HepG2 (cell line): Measurements from ENCODE around the gene PPRC1. TPM values are rescaled to one million over a fixed set of nuclear protein-coding genes. Genes with fewer than 3 reads are reported as not detected.

Experiments
- ATAC-seq: fragments of 200-7000 bp; cut with Tn5 transposase; 3 replicates; pipeline ENCODE4 v1.9.1; 2020; ENCODE audit warnings: mild to moderate bottlenecking, moderate library complexity
- BruUV-seq: library from RNA; stranded (reverse); fragments of 400-500 nt; replicated peaks from 2 replicates; lab custom pipeline; 2021; lab: Mats Ljungman, UMichigan
- CTCF ChIA-PET: fragments of 300-600 bp; formaldehyde crosslinking; extraction: SDS; loops from one replicate; lab custom pipeline; 2021; ENCODE audit warnings: low total read pairs, inconsistent platforms, low intra/inter-chr PET ratio; lab: Yijun Ruan, JAX
- POLR2A ChIA-PET: fragments of 350-600 bp; sonication (Branson Sonifier 250); formaldehyde crosslinking; loops from one replicate; lab custom pipeline; 2020; ENCODE audit warnings: antibody characterized with exemption, inconsistent platforms; lab: Yijun Ruan, JAX
- DNase-seq: peaks from one replicate; pipeline ENCODE4 v3.0.0-alpha.2; 2015; ENCODE audit warnings: low spot score
- FAIRE-seq: peaks from 3 replicates; lab custom pipeline; 2011; peaks lifted over from hg19 to GRCh38; lab: Jason Lieb, UNC
- H2AFZ ChIP-seq: one replicate; pipeline ENCODE4 v1.6.1; 2011; ENCODE audit warnings: low read length, inconsistent platforms
- H3K27ac ChIP-seq: fragments of 300-600 bp; 3 replicates; pipeline ENCODE4 v1.8.0; 2011; ENCODE audit warnings: mixed run types, mild to moderate bottlenecking, mixed read lengths, low read length, inconsistent platforms; ENCODE audit not compliant: insufficient read depth; ENCODE audit errors: extremely low read length
- H3K27me3 ChIP-seq, 2 experiments: fragments of 200-600 bp in 1 of 2; 2 replicates in 1 of 2; 3 replicates in 1 of 2; pipeline versions ENCODE4 v1.6.0 to v1.8.0; 2011; ENCODE audit warnings: low read length in 2 of 2, mild to moderate bottlenecking in 2 of 2, moderate library complexity in 2 of 2, inconsistent platforms in 1 of 2; ENCODE audit not compliant: insufficient read depth in 2 of 2, control insufficient read depth in 1 of 2
- H3K36me3 ChIP-seq, 2 experiments: fragments of 200-600 bp in 1 of 2; replicated peaks in 1 of 2; 2 replicates in 1 of 2; 3 replicates in 1 of 2; pipeline versions ENCODE4 v1.5.1 to v1.8.0; 2011; ENCODE audit warnings: low read length in 2 of 2, inconsistent platforms in 1 of 2; ENCODE audit not compliant: insufficient read depth in 2 of 2, control insufficient read depth in 1 of 2
- H3K4me1 ChIP-seq: 2 replicates; pipeline ENCODE4 v1.5.1; 2012; ENCODE audit warnings: low read length, inconsistent platforms; ENCODE audit not compliant: insufficient read depth
- H3K4me2 ChIP-seq: 2 replicates; pipeline ENCODE4 v1.6.0; 2011; ENCODE audit warnings: low read depth, low read length, inconsistent platforms
- H3K4me3 ChIP-seq, 3 experiments: fragments of 200-600 bp in 1 of 3; sonication (generic), shearing (Covaris generic) in 1 of 3; replicated peaks in 1 of 3; 2 replicates each; pipeline ENCODE4 v1.5.1; 2011 to 2016; ENCODE audit warnings: low read length in 3 of 3, inconsistent platforms in 2 of 3, low read depth in 2 of 3, mild to moderate bottlenecking in 2 of 3, control low read depth in 1 of 3, mixed read lengths in 1 of 3; ENCODE audit not compliant: insufficient read depth in 1 of 3
- H3K79me2 ChIP-seq: one replicate; pipeline ENCODE4 v1.6.1; 2011; ENCODE audit warnings: low read length, inconsistent platforms; ENCODE audit not compliant: insufficient read depth
- H3K9ac ChIP-seq: 2 replicates; pipeline ENCODE4 v1.6.0; 2011; ENCODE audit warnings: mild to moderate bottlenecking, low read depth, low read length, inconsistent platforms; ENCODE audit not compliant: insufficient read depth
- H3K9me3 ChIP-seq: 2 replicates; pipeline ENCODE4 v1.5.1; 2012; ENCODE audit warnings: mild to moderate bottlenecking, low read length
- H4K20me1 ChIP-seq: 2 replicates; pipeline ENCODE4 v1.6.0; 2011; ENCODE audit warnings: inconsistent platforms, mild to moderate bottlenecking, low read length, moderate library complexity; ENCODE audit not compliant: insufficient read depth
- ADNP ChIP-seq: sonication (generic); formaldehyde crosslinking; IDR thresholded peaks from 2 replicates; pipeline ENCODE4 v1.4.0; 2020; ENCODE audit warnings: missing genetic modification reagents
- GZF1 ChIP-seq: sonication (generic); formaldehyde crosslinking; IDR thresholded peaks from 2 replicates; pipeline ENCODE4 v1.5.1; 2020; ENCODE audit warnings: mild to moderate bottlenecking, missing genetic modification reagents
- JDP2 ChIP-seq: sonication (generic); formaldehyde crosslinking; IDR thresholded peaks from 2 replicates; pipeline ENCODE4 v1.8.1; 2022; ENCODE audit warnings: missing genetic modification reagents, borderline replicate concordance
- MIXL1 ChIP-seq: IDR thresholded peaks from 2 replicates; pipeline ENCODE4 v1.6.1; 2016
- NR1H2 ChIP-seq: sonication (generic); formaldehyde crosslinking; IDR thresholded peaks from 2 replicates; pipeline ENCODE4 v1.8.1; 2022; ENCODE audit warnings: low read depth, missing genetic modification reagents, borderline replicate concordance
- ONECUT2 ChIP-seq: sonication (generic); formaldehyde crosslinking; IDR thresholded peaks from 2 replicates; pipeline ENCODE4 v1.4.0; 2020; ENCODE audit warnings: missing genetic modification reagents
- PCBP2 ChIP-seq: fragments of 200-400 bp; formaldehyde crosslinking; optimal IDR thresholded peaks from 2 replicates; pipeline ENCODE3; 2018; ENCODE audit warnings: low read length, low read depth; ENCODE audit not compliant: poor library complexity, severe bottlenecking
- PLRG1 ChIP-seq: fragments of 450-650 bp; conservative IDR thresholded peaks from 2 replicates; pipeline ENCODE4 v1.6.1; 2016
- SP140L ChIP-seq: sonication (generic); formaldehyde crosslinking; IDR thresholded peaks from 2 replicates; pipeline ENCODE4 v1.4.0; 2020; ENCODE audit warnings: missing genetic modification reagents, borderline replicate concordance
- ZNF124 ChIP-seq: sonication (generic); formaldehyde crosslinking; IDR thresholded peaks from 2 replicates; pipeline ENCODE4 v1.4.0; 2020; ENCODE audit warnings: missing genetic modification reagents
- ZNF30 ChIP-seq: sonication (generic); formaldehyde crosslinking; IDR thresholded peaks from 2 replicates; pipeline ENCODE4 v1.5.0; 2020; ENCODE audit warnings: mild to moderate bottlenecking, missing genetic modification reagents
- ZNF816 ChIP-seq: sonication (generic); formaldehyde crosslinking; IDR thresholded peaks from 2 replicates; pipeline ENCODE4 v1.8.0; 2022; ENCODE audit warnings: missing genetic modification reagents, mild to moderate bottlenecking, borderline replicate concordance
- ZSCAN25 ChIP-seq: sonication (generic); formaldehyde crosslinking; IDR thresholded peaks from 2 replicates; pipeline ENCODE4 v1.8.0; 2022; ENCODE audit warnings: mild to moderate bottlenecking, missing genetic modification reagents
- WGBS: methylation state at CpG from one replicate; pipeline ENCODE4 v1.1.6; 2017; ENCODE audit warnings: low lambda C conversion rate; 5-methylcytosine and 5-hydroxymethylcytosine counted together
- in situ Hi-C: cut with HindIII; loops from 2 replicates; pipeline ENCODE4 v1.10.0; 2017; ENCODE audit warnings: low pct_unique_long_range_greater_than_20kb; ENCODE audit not compliant: extremely low pct_ligation_motif_present
- intact Hi-C: fragments of 100-400 bp; cut with micrococcal nuclease; formaldehyde crosslinking; loops from one replicate; pipeline ENCODE4 v1.10.0; 2022; ENCODE audit not compliant: unreplicated experiment
- polyA plus RNA-seq, 8 experiments: library from polyadenylated mRNA; depleted of rRNA in 3 of 8; stranded (reverse) in 7 of 8; unstranded in 1 of 8; fragments of >200 nt; fragmentation: Illumina TruSeq in 4 of 8; extraction: Trizol in 4 of 8; gene quantifications; 2 replicates each; pipeline versions ENCODE4 v1.2.1 to v1.2.3, GENCODE V29; 2011 to 2016; ENCODE audit warnings: low read depth in 4 of 8, missing spikeins in 1 of 8, mixed read lengths in 1 of 8; ENCODE audit not compliant: insufficient read depth in 1 of 8
- total RNA-seq, 5 experiments: library from RNA; depleted of rRNA; stranded (reverse); fragments of >200 nt; fragmentation: Illumina TruSeq; extraction: Trizol; gene quantifications; 2 replicates each; pipeline ENCODE4 v1.2.3, GENCODE V29; 2016; ENCODE audit warnings: low read depth in 1 of 5
- TF ChIP-seq, protein P1 (sequence below): sonication (generic); formaldehyde crosslinking; IDR thresholded peaks from 2 replicates; pipeline ENCODE4 v1.5.0; 2020; ENCODE audit warnings: mild to moderate bottlenecking, missing genetic modification reagents, moderate library complexity
- TF ChIP-seq, protein P2 (sequence below): fragments of 450-650 bp; IDR thresholded peaks from 2 replicates; pipeline ENCODE4 v1.6.1; 2016
- TF ChIP-seq, protein P3 (sequence below): sonication (generic); formaldehyde crosslinking; IDR thresholded peaks from 2 replicates; pipeline ENCODE4 v1.4.0; 2020; ENCODE audit warnings: missing genetic modification reagents

The PPRC1 gene
- total and polyA plus RNA-seq, 2 of the 13 experiments (the other 11 are each of a cell fraction or from before 2014, with no cell fraction given) = 18.7 to 24.2 TPM

DNA sequence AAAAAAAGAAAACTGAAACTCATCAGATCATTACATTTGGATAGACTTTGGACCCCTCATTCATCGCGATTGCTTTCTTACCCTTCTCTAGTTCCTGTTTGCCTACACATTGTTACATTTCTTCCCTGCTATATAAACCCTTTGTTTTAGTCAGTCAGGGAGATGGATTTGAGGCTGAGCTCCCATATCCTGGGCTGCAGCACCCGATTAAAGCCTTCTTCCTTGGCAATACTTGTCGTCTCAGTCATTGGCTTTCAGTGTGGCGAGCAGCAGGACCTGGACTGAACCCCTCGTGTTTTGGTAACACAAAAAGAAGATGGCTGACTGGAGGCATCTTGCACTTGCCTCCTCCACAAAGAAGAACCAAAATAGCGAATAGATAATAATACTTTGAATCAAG is 59.1 kb downstream of the PPRC1 start:
- ATAC-seq (no peak), FAIRE-seq (no peak), DNase-seq (no peak)
- 8% methylated on average over 7 of the region's 7 CpGs for WGBS
- intact Hi-C loops = no loop called here
- H3K36me3 ChIP-seq = no peaks in the 10 kb centered on the region
- H2AFZ ChIP-seq = no peak overlapping the region
- no peak overlapping the region for H3K4me2 ChIP-seq
- no peaks in the 10 kb centered on the region for H4K20me1 ChIP-seq
- CTCF ChIA-PET = no interaction called here
- peaks cover 0 to 5% of the 10 kb centered on the region in 2 experiments; a peak in 1 of 5 replicates for H3K27me3 ChIP-seq
- no peak overlapping the region for H3K4me3 ChIP-seq
- peak; percentile 100 for TF ChIP-seq ZNF124 (CRISPR knock-in tag)
- no peak for TF ChIP-seq PLRG1
- TF ChIP-seq ZNF30 = no peak
- TF ChIP-seq ZSCAN25 (CRISPR knock-in tag) = no peak
- no peak for TF ChIP-seq ONECUT2
- no peak for TF ChIP-seq GZF1 (CRISPR knock-in tag)
- peaks cover 17% of the 10 kb centered on the region for H3K9me3 ChIP-seq
- no peak overlapping the region for H3K9ac ChIP-seq
- H3K27ac ChIP-seq = no peak overlapping the region
- peaks cover 11% of the 10 kb centered on the region for H3K4me1 ChIP-seq
- POLR2A ChIA-PET = no interaction called here
- no peaks in the 10 kb centered on the region for H3K79me2 ChIP-seq
- in situ Hi-C loops = no loop called here
- BruUV-seq = no TSS peak

DNA sequence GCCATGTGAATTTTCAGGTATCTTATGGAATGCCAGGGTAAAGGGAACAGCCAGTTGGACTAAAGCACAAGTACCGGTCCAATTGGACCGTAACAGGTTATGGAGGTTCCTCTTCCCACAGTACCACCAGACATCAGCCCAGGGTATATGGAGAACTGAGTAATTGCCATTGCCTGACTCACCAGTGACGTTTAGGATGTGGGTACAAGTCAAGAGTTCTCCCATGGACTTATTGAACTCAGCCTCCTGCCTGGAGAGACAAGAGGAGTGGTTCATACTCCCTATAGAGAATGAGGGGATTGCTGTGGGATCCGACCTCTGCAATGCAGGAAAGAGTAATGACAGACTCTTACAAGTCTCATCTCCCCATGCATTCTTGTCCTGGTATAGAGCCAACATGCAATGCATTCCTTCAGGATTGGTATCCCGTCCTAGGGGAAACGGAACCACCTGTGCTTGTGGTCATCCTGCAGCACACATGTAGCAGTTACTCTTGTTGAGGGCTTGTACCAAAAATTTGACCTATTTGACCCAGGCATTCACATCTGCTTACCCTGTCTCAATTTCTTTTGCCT is 62.5 kb downstream of the PPRC1 start:
- H3K27ac ChIP-seq = no peak overlapping the region
- WGBS = 8% methylated on average over 6 of the region's 6 CpGs
- CTCF ChIA-PET = no interaction called here
- 0 out of 2 replicates have a peak, but pooled peaks cover 4% of the 10 kb centered on the region for H3K4me1 ChIP-seq
- no peak for FAIRE-seq
- no peak overlapping the region for H3K9ac ChIP-seq
- intact Hi-C loops = no loop called here
- no peaks in the 10 kb centered on the region for H3K79me2 ChIP-seq
- in situ Hi-C loops = no loop called here
- no TSS peak for BruUV-seq
- H3K9me3 ChIP-seq = peaks cover 17% of the 10 kb centered on the region
- no peak for DNase-seq
- H3K4me2 ChIP-seq = no peak overlapping the region
- no peaks in the 10 kb centered on the region for H3K36me3 ChIP-seq
- no peaks in the 10 kb centered on the region for H4K20me1 ChIP-seq
- no peak overlapping the region for H3K4me3 ChIP-seq
- peaks cover 0 to 5% of the 10 kb centered on the region in 2 experiments; a peak in 1 of 5 replicates for H3K27me3 ChIP-seq
- ATAC-seq = no peak
- TF ChIP-seq, protein P1, sequence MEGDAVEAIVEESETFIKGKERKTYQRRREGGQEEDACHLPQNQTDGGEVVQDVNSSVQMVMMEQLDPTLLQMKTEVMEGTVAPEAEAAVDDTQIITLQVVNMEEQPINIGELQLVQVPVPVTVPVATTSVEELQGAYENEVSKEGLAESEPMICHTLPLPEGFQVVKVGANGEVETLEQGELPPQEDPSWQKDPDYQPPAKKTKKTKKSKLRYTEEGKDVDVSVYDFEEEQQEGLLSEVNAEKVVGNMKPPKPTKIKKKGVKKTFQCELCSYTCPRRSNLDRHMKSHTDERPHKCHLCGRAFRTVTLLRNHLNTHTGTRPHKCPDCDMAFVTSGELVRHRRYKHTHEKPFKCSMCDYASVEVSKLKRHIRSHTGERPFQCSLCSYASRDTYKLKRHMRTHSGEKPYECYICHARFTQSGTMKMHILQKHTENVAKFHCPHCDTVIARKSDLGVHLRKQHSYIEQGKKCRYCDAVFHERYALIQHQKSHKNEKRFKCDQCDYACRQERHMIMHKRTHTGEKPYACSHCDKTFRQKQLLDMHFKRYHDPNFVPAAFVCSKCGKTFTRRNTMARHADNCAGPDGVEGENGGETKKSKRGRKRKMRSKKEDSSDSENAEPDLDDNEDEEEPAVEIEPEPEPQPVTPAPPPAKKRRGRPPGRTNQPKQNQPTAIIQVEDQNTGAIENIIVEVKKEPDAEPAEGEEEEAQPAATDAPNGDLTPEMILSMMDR (CRISPR knock-in tag) = no peak
- no peak for TF ChIP-seq JDP2 (CRISPR knock-in tag)
- no peak for TF ChIP-seq ADNP
- no peak for TF ChIP-seq ZNF816 (CRISPR knock-in tag)
- TF ChIP-seq NR1H2 (CRISPR knock-in tag) = no peak
- TF ChIP-seq, protein P2, sequence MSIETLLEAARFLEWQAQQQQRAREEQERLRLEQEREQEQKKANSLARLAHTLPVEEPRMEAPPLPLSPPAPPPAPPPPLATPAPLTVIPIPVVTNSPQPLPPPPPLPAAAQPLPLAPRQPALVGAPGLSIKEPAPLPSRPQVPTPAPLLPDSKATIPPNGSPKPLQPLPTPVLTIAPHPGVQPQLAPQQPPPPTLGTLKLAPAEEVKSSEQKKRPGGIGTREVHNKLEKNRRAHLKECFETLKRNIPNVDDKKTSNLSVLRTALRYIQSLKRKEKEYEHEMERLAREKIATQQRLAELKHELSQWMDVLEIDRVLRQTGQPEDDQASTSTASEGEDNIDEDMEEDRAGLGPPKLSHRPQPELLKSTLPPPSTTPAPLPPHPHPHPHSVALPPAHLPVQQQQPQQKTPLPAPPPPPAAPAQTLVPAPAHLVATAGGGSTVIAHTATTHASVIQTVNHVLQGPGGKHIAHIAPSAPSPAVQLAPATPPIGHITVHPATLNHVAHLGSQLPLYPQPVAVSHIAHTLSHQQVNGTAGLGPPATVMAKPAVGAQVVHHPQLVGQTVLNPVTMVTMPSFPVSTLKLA = no peak
- TF ChIP-seq SP140L (CRISPR knock-in tag) = no peak
- no peak for TF ChIP-seq PCBP2
- TF ChIP-seq MIXL1 (CRISPR knock-in tag) = no peak
- TF ChIP-seq, protein P3, sequence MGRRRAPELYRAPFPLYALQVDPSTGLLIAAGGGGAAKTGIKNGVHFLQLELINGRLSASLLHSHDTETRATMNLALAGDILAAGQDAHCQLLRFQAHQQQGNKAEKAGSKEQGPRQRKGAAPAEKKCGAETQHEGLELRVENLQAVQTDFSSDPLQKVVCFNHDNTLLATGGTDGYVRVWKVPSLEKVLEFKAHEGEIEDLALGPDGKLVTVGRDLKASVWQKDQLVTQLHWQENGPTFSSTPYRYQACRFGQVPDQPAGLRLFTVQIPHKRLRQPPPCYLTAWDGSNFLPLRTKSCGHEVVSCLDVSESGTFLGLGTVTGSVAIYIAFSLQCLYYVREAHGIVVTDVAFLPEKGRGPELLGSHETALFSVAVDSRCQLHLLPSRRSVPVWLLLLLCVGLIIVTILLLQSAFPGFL (CRISPR knock-in tag) = no peak
- TF ChIP-seq, all 625 proteins: peak for 0
- H2AFZ ChIP-seq = no peak overlapping the region
- POLR2A ChIA-PET = no interaction called here
